ENCODE measurements around the gene OAS1.
"Not testable (repeated sequence)": the region's sequence is repeated elsewhere in the genome, so short reads cannot be mapped to it uniquely, and the experiment has no call there.

The OAS1 gene

DNA sequence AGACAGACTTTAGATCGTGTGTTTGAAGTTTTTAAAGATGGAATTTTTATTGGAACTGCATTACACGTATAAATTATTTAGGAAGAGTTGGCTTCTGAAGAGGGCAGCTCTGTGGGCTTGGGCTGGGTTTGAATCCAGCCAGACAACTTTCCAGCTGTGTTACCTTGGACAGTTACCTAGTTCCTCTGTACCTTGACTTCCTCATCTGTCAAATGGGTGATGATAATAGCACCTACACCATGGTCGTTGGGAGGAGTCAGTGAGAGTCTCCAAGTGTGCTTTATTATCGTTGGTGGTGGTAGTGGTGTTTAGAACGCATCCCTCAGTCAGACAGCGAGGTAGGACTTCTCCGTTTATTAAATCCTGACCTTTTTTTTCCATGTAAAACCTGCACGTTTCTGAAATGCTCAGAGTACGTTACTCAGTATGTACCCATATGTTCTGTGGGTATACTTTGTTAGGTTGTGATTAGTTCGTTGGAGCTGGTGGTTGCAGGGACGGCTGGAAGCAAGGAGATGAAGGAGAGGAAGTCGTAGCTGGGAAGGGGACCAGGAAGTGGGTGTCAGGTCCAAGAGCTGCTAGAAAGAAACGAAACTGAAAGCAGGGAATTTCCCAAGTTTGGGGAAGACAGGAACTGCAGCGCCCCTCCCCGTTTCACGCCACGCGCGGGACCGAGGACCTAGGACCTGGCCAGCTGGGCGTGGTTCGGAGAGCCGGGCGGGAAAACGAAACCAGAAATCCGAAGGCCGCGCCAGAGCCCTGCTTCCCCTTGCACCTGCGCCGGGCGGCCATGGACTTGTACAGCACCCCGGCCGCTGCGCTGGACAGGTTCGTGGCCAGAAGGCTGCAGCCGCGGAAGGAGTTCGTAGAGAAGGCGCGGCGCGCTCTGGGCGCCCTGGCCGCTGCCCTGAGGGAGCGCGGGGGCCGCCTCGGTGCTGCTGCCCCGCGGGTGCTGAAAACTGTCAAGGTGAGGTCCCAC lies 31.3 kb downstream of the OAS1 start, which contains the start of gene OAS3:
TSS of gene OAS3 (plus strand) at position 734 of the 979 bp plus-strand sequence. CDS start at position 791, 57 bp downstream.
- DNase-seq = peak; percentile 90

DNA sequence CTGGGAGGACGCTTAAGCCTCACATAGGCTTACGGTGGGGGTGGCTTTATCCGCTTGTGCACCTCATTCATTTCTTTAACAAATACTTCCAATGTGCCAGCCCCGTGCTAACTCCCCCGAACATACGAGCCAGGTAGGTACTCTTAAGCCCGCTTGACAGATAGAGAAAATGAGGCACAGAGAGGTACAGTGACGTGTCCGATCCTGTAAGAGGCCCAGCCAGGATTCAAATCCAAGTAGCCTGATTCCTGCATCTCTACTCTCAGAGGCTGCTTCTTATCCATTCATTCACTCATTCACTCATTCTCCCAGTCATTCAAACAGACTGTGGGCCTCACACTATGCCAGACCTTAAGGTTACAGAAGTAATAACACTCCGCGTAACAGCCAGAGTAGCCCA lies 32.0 kb downstream of the OAS1 start:
- no peak for DNase-seq

GRCh38 chr12:112939761-112940381 lies 33.1 kb downstream of the OAS1 start:
- no peak for DNase-seq

DNA sequence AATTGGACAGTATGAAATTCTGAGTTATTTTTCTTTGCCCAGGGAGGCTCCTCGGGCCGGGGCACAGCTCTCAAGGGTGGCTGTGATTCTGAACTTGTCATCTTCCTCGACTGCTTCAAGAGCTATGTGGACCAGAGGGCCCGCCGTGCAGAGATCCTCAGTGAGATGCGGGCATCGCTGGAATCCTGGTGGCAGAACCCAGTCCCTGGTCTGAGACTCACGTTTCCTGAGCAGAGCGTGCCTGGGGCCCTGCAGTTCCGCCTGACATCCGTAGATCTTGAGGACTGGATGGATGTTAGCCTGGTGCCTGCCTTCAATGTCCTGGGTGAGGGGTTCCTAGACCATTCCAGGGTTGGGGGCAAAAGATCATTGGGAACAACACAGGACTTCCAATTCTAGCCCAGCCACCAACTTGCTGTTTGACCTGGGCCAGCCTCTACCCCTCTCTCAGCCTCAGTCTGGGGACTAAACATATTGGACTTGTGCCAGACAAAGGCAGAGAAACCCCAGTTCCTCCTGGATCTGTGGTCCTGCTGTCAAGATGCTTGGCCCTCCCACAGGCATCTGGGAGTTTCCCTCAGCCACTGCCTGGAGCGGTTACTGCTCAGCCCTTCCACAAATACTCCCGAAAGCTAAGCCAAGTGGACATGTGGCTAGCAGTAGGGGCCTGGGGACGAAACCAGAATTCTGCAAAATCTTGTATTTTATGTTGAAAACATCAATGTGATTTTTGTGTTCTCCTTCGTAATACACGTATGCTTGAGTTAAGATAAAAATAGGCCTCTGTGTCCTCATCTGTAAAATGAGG lies 35.0 kb downstream of the OAS1 start:
- DNase-seq = no peak

DNA sequence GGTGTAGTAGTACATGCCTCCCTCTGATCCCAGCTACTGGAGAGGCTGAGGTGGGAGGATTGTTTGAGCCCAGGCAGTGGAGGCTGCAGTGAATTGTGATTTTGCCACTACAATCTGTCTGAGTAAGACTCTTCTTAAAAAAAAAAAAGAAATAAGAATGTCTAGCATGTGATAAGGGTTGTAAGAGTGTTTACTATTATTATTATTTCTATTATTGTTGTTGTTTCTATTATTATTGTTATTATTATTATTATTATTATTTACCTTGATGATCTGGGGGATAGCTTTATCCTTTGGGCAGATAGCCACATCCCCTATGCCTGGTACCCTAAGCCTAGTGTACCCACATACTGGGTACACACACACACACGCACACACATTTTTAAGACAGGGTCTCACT lies 35.8 kb downstream of the OAS1 start:
- DNase-seq = no peak

DNA sequence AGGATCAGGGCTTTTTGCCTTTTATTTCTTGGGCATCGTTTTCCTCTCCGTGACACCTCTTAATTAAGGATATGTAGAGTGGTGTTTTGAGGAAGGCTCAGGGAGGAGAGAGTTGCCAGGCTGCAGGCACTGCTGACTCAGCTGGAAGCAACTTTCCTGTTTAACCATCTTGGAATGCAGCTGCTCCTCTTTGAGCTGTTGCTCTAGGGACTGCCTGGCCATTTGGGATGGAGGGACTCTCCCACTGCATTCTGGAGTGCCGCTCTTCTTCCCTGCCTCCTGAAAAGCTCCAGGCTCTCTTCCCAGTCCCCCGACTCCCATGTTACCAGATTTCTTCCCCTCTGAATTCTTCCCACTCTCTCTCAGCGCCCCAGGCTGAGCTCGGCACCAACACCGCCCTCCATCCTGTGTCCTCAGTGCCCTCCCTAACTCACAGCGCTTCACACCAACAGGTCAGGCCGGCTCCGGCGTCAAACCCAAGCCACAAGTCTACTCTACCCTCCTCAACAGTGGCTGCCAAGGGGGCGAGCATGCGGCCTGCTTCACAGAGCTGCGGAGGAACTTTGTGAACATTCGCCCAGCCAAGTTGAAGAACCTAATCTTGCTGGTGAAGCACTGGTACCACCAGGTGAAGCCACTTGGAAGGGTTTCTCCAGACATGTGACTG lies 37.4 kb downstream of the OAS1 start:
- DNase-seq = no peak

DNA sequence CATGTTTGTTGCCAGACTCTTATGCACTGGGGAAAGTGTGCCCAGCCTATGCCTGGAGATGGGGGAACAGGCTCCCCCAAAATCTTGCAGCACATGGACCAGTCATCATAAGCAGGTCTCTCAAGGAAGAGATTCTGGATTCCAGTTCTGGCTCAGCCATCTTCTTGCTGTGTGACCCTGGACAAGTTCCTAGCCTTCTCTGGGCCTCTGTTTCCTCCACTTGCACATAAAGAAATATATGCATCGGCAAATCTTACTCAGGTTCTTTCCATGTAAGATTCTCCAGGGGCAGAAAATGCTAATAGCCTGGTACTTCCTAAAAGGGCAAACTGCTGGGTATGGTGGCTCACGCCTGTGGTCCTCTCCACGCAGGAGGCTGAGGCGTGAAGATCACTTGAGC lies 38.8 kb downstream of the OAS1 start:
- DNase-seq = no peak

GRCh38 chr12:112946236-112947000 lies 39.7 kb downstream of the OAS1 start:
- no peak for DNase-seq

DNA sequence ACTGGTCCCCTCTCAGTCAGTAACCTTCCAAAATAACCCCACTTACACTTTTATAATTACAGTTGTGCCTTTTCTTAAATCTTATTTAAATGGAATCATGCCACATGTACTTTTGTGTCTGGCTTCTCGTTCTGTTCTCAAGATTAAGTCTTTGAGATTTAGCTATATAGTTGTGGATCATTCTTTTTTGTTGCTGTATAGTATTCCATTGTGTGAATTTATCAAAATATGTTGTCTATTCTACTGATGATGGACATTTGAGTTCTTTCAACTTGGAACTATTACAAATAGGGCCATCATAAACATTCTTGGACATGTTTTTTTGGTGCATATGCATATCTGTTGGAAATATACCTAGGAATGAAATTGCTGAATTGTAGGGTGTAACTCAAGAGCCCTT lies 40.6 kb downstream of the OAS1 start:
- no peak for DNase-seq

DNA sequence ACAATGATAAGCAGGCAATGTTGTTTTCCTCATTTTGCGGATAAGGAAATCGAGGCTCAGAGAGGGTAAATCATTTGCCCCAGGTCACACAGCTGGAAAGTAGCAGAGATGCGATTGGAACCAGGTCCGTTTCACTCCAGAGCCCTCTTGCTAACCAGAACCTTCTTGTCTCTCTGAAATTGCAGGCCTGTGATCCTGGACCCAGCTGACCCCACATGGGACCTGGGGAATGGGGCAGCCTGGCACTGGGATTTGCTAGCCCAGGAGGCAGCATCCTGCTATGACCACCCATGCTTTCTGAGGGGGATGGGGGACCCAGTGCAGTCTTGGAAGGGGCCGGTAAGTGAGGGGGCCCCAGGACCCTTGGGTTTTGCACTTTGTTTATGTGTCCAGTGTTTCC lies 41.0 kb downstream of the OAS1 start:
- no peak for DNase-seq

DNA sequence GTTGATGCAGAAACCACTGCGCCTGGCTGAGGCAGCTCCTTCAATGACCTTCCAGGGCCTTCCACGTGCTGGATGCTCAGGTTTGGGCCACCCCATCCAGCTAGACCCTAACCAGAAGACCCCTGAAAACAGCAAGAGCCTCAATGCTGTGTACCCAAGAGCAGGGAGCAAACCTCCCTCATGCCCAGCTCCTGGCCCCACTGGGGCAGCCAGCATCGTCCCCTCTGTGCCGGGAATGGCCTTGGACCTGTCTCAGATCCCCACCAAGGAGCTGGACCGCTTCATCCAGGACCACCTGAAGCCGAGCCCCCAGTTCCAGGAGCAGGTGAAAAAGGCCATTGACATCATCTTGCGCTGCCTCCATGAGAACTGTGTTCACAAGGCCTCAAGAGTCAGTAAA lies 42.0 kb downstream of the OAS1 start:
- no peak for DNase-seq

- DNase-seq = no peak
Observed at GRCh38 chr12:112950701-112951100, 43.9 kb downstream of the OAS1 start.

DNA sequence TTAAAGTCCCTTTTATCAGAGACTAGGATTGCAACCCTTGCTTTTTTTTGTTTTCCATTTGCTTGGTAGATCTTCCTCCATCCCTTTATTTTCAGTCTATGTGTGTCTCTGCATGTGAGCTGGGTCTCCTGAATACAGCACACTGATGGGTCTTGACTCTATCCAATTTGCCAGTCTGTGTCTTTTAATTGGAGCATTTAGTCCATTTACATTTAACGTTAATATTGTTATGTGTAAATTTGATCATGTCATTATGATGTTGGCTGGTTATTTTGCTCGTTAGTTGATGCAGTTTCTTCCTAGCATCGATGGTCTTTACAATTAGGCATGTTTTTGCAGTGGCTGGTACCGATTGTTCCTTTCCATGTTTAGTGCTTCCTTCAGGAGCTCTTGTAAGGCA lies 50.4 kb downstream of the OAS1 start:
- not testable (repeated sequence) for DNase-seq

- DNase-seq = no peak
Observed at GRCh38 chr12:112961074-112961473, 54.3 kb downstream of the OAS1 start.

DNA sequence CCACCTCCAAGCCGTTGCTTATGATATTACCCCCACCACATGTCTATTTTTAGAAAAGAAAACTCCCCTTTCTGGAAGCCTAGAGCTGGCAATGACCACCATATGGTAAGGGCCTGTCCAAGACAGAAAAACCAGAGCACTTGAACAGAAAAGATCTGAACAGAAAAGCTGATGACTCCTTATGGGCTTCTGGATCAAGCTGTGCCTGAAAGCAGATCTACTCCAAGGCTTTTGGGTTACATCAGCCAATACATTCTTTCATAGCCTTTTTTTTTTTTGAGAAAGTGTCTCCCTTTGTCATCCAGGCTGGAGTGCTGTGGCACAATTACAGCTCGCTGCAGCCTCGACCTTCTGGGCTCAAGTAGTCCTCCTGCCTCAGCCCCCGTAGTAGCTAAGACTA lies 54.8 kb downstream of the OAS1 start:
- DNase-seq = no peak

- no peak for DNase-seq
Observed at GRCh38 chr12:112962561-112962960, 55.8 kb downstream of the OAS1 start.

DNA sequence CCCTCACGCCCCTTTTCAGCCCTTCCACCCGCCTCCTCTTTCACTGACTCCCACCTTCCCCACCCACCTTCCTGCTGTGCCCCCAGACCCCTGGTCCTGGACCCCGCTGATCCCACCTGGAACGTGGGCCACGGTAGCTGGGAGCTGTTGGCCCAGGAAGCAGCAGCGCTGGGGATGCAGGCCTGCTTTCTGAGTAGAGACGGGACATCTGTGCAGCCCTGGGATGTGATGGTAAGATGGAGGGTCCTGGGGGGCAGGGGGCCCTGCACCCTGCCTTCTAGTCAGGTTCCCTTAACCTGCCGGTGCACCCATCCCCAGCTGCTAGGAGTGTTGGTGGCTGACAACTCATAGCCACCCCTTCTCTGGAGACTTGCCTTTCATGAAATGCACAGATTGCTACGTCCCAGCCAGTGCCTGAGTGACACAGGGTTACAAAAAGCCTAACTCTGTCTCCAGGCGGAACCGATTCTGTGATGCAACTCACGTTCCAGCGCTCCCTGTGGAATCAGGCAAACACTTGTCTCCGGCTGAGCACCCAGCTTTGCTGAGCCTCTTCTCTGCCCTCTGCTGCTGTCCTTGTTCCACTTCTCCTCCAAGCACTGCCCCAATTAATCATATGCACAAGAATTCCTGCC lies 56.6 kb downstream of the OAS1 start:
- no peak for DNase-seq

DNA sequence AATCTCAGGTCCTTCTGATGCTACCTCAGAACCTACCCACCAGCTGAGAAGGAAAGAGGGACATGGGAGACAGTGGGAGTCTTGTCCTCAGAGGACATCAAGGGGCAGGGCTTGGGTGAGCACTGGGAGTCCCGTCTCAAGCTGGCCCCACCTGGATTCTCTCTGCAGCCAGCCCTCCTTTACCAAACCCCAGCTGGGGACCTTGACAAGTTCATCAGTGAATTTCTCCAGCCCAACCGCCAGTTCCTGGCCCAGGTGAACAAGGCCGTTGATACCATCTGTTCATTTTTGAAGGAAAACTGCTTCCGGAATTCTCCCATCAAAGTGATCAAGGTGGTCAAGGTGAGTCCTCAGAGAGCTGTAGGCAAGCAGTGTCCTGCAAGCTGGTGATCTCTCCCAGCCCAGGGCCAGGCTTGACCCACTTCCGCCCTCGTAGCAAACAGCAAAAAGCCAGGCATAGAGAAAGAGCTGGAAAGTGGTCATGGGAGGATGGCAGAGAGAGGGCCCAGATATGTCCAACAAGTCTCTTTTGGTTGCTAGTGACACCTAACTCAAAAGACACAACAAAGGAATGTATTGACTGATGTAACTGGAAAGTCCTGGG lies 57.4 kb downstream of the OAS1 start:
- no peak for DNase-seq

DNA sequence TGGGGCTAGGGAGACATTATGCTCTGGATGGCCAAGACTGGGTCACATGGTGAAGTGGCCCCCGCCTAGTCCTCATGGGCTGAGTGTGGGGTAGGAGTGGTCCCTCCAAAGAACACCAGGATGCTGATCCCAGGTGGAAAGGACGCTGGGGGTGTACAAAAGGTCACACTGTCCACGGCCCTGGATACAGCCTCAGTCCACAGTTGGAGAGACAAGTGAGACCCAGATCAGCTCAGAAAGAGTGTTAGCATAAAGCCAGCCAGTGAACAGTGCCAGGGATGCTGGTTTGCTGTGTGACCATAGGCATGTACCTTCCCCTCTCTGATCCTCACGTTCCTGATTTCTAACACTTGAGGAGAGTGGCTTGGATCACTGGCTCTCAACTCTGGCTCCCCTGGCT lies 58.2 kb downstream of the OAS1 start:
- DNase-seq = no peak

GRCh38 chr12:112965643-112966042 lies 58.9 kb downstream of the OAS1 start:
- no peak for DNase-seq

GRCh38 chr12:112967306-112967705 lies 60.5 kb downstream of the OAS1 start:
- DNase-seq = no peak
